ENCODE data around the gene ZNF143.
A peak's percentile ranks its signal among the peaks of the same experiment; 100 is the strongest.
"Not testable (repeated sequence)": the region's sequence is repeated elsewhere in the genome, so short reads cannot be mapped to it uniquely, and the experiment has no call there.

Gene ZNF143

GRCh38 chr11:9460322-9461062, at the start of gene ZNF143:
ZNF143 (plus strand) TSS chr11:9461012; CDS start chr11:9471309, 10,297 bp downstream.
- H3K4me3 ChIP-seq (ENCODE audit: control insufficient read depth, low read depth, low read length) = peak within 1 kb of the TSS; percentile 100
- TF ChIP-seq, protein P1, sequence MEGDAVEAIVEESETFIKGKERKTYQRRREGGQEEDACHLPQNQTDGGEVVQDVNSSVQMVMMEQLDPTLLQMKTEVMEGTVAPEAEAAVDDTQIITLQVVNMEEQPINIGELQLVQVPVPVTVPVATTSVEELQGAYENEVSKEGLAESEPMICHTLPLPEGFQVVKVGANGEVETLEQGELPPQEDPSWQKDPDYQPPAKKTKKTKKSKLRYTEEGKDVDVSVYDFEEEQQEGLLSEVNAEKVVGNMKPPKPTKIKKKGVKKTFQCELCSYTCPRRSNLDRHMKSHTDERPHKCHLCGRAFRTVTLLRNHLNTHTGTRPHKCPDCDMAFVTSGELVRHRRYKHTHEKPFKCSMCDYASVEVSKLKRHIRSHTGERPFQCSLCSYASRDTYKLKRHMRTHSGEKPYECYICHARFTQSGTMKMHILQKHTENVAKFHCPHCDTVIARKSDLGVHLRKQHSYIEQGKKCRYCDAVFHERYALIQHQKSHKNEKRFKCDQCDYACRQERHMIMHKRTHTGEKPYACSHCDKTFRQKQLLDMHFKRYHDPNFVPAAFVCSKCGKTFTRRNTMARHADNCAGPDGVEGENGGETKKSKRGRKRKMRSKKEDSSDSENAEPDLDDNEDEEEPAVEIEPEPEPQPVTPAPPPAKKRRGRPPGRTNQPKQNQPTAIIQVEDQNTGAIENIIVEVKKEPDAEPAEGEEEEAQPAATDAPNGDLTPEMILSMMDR (conservative IDR thresholded peaks at IDR 0.05; ENCODE audit: control insufficient read depth, insufficient read depth, low read depth, low read length) = no peak
- peak; percentile 100 for DNase-seq (ENCODE audit: low read depth)

DNA sequence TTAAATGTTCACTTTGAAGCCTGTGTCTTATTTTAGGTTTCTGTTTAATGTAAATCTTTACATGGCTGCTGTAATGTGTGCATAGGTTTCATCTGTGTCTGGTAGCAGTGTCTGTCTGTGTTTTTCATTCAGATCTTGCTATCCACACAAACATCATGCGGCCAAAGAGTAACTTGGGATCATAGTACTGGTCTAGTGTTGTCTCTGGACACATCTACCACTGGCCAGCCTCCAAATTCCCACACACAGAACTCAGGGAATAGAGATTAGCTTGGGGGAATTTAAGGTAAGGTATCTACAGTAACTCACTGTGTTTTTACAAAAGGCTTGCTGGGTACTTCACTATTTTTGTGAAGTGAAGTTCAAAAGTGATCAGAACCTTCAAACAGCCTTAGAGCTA, 32.1 kb upstream of the ZNF143 start:
- DNase-seq (ENCODE audit: low read depth) = no peak
- no peak overlapping the region for H3K4me3 ChIP-seq (ENCODE audit: control insufficient read depth, low read depth, low read length)
- TF ChIP-seq, protein P1 (conservative IDR thresholded peaks at IDR 0.05; ENCODE audit: control insufficient read depth, insufficient read depth, low read depth, low read length) = no peak

GRCh38 chr11:9438611-9439010, 22.2 kb upstream of the ZNF143 start:
- no peak for DNase-seq (ENCODE audit: low read depth)
- TF ChIP-seq, protein P1 (conservative IDR thresholded peaks at IDR 0.05; ENCODE audit: control insufficient read depth, insufficient read depth, low read depth, low read length) = no peak
- H3K4me3 ChIP-seq (ENCODE audit: control insufficient read depth, low read depth, low read length) = no peak overlapping the region

DNA sequence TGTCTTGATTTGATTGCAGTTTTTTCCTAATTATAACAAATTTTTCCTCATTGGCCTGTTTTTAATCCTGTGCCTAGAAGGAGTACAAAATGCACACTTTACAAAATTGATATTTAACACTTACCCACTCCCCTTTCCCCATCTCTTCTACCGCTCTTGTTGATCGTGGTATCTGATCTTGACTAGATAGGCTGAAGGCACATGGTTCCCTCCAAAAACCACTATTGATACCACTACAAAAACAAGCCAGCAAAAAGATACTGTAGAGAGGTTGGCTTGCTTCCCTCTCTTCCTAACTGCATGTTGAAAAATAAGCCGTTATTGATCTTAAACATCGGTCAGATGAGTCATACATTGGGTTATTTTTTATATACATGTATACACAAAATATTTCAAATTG, 14.6 kb upstream of the ZNF143 start:
- no peak overlapping the region for H3K4me3 ChIP-seq (ENCODE audit: control insufficient read depth, low read depth, low read length)
- TF ChIP-seq, protein P1 (conservative IDR thresholded peaks at IDR 0.05; ENCODE audit: control insufficient read depth, insufficient read depth, low read depth, low read length) = no peak
- DNase-seq (ENCODE audit: low read depth) = no peak

- TF ChIP-seq, protein P1 (conservative IDR thresholded peaks at IDR 0.05; ENCODE audit: control insufficient read depth, insufficient read depth, low read depth, low read length) = no peak
- H3K4me3 ChIP-seq (ENCODE audit: control insufficient read depth, low read depth, low read length) = no peak overlapping the region
These were observed 12.0 kb upstream of the ZNF143 start for GRCh38 chr11:9448576-9449352.

GRCh38 chr11:9452023-9452422, 8.8 kb upstream of the ZNF143 start:
- not testable (repeated sequence) for DNase-seq (ENCODE audit: low read depth); H3K4me3 ChIP-seq (ENCODE audit: control insufficient read depth, low read depth, low read length)

More at GRCh38 chr11:9448576-9449352, 12.0 kb upstream of the ZNF143 start:
- DNase-seq (ENCODE audit: low read depth) = no peak

- no peak overlapping the region for H3K4me3 ChIP-seq (ENCODE audit: control insufficient read depth, low read depth, low read length)
- TF ChIP-seq, protein P1 (conservative IDR thresholded peaks at IDR 0.05; ENCODE audit: control insufficient read depth, insufficient read depth, low read depth, low read length) = no peak
- DNase-seq (ENCODE audit: low read depth) = no peak
These were observed 5.1 kb upstream of the ZNF143 start for GRCh38 chr11:9455722-9456121.

Data from fibroblast of mammary gland (primary cell).